Heart right ventricle (tissue), 16 donors: ENCODE results near the gene ENTPD6. TPM values are rescaled to one million over a fixed set of nuclear protein-coding genes. Genes with fewer than 3 reads are reported as not detected.

Experiments
- ATAC-seq, 8 donors: fragments of 200-7000 bp; cut with Tn5 transposase; one replicate each; pipeline ENCODE4 v1.9.1; 2020; ENCODE audit warnings: mild to moderate bottlenecking in 8 of 8, moderate library complexity in 8 of 8, moderate number of reproducible peaks in 1 of 8
- DNase-seq, 2 donors: peaks; one replicate each; pipeline ENCODE4 v3.0.0-alpha.2; 2020
- H3K27ac ChIP-seq, 10 donors: fragments of 200-600 bp; sonication (generic) in 2 of 10; one replicate each; pipeline versions ENCODE4 v1.5.0 to v1.8.0; 2020 to 2022; ENCODE audit warnings: mild to moderate bottlenecking in 3 of 10
- H3K27me3 ChIP-seq, 7 donors: fragments of 200-600 bp; one replicate each; pipeline ENCODE4 v1.8.0; 2021 to 2022; ENCODE audit warnings: mild to moderate bottlenecking in 2 of 7
- H3K36me3 ChIP-seq, 9 donors: fragments of 200-600 bp; sonication (generic) in 1 of 9; one replicate each; pipeline versions ENCODE4 v1.5.0 to v1.8.0; 2020 to 2022; ENCODE audit warnings: mild to moderate bottlenecking in 2 of 9
- H3K4me1 ChIP-seq, 9 donors: fragments of 200-600 bp; sonication (generic) in 1 of 9; one replicate each; pipeline versions ENCODE4 v1.5.0 to v1.8.0; 2020 to 2022; ENCODE audit warnings: mild to moderate bottlenecking in 4 of 9
- H3K4me3 ChIP-seq, 10 donors: fragments of 200-600 bp; sonication (generic) in 2 of 10; one replicate each; pipeline versions ENCODE4 v1.5.0 to v1.8.0; 2020 to 2022; ENCODE audit warnings: mild to moderate bottlenecking in 7 of 10, moderate library complexity in 2 of 10
- H3K9me3 ChIP-seq, 11 donors: fragments of 200-600 bp in 10 of 11; sonication (generic) in 2 of 11; one replicate each; pipeline versions ENCODE4 v1.5.0 to v1.8.0; 2013 to 2022; ENCODE audit warnings: mild to moderate bottlenecking in 2 of 11, control low read depth in 1 of 11, moderate library complexity in 1 of 11
- CTCF ChIP-seq, 9 donors: fragments of 200-600 bp; sonication (generic) in 2 of 9; IDR thresholded peaks; one replicate each; pipeline versions ENCODE4 v1.5.0 to v1.8.0; 2021 to 2022; ENCODE audit warnings: antibody characterized with exemption in 9 of 9, mild to moderate bottlenecking in 5 of 9, moderate library complexity in 1 of 9
- WGBS, 2 donors: extraction: QIAGEN DNeasy Blood & Tissue Kit; methylation state at CpG; one replicate each; pipeline ENCODE4 v1.1.7; 2013; ENCODE audit warnings: inconsistent platforms in 1 of 2; 5-methylcytosine and 5-hydroxymethylcytosine counted together
- intact Hi-C, 10 donors: fragments of 100-400 bp; cut with DNase I; formaldehyde crosslinking; loops; one replicate each; pipeline versions ENCODE4 v1.11.1 to v1.14.2; 2022
- polyA plus RNA-seq, 2 donors: library from polyadenylated mRNA; stranded (reverse); fragments of 200-250 nt; gene quantifications; one replicate each; pipeline ENCODE4 v1.2.3, GENCODE V29; 2013
- total RNA-seq, 10 donors: library from RNA; stranded (reverse); fragmentation: NEBNext Ultra II Directional in 3 of 10; extraction: Animal tissue kit (Norgen Biotek cat#: 25700) in 3 of 10; gene quantifications; one replicate each; pipeline versions ENCODE4 v1.2.1 to v1.2.4, GENCODE V29; 2021 to 2023
- donor health status: Arrhythmogenic right ventricular cardiomyopathy.
- donor health status: ischemic (EF 13 %, LVEDD 7.1; RV severe dilation, severe dysfunction).
- donor health status: healthy with polysubstance abuse.
- donor health status: DM: no; HTN: yes; CAD: no.
- donor health status: DM: no; HTN: no; CAD: no.
- donor health status: ischemic (EF 25% LVEDD 6.9; RV normal size, moderate dysfunction).
- donor health status: ischemic (EF 25% LVEDD 5.7; RV mildly dilated, moderate dysfunction).
- donor health status: healthy.
- donor health status: DM: yes; HTN: yes; CAD: no.
- donor health status: Ischemic cardiomyopathy.
- donor health status: ischemic (EF 35%, LVEDD 5.7; RV mildly dilated, moderate dysfunction).
- donor health status: nonischemic (EF 11% LVEDD 7.7; RV severe dilation, severe dysfunction).
- donor health status: DM: yes; HTN: yes; CAD: no.
- donor health status: PGD.
- donor health status: ischemic (EF 29% LVEDD 5.4; RV normal size, mild dysfunction).
- donor health status: nonischemic (EF 23%, LVEDD 6.1; RV moderate dilation, normal function).

Gene ENTPD6
- total and polyA plus RNA-seq, 12 donors, result 54.6 to 167 (median 84.8) TPM

GRCh38 chr20:25215521-25215920 lies 20.0 kb downstream of the ENTPD6 start:
- intact Hi-C loops, result no loop called here
- no peak for TF ChIP-seq CTCF (IDR thresholded peaks at IDR 0.05)
- DNase-seq (no peak), ATAC-seq (no peak)
- peaks cover 5 to 50% (median 21%) of the 10 kb centered on the region in 9 donors for H3K4me1 ChIP-seq
- H3K27ac ChIP-seq, result peak overlapping the region in 3 of 10 donors; percentile 11 to 86 (median 68)
- H3K27me3 ChIP-seq, result no peaks in the 10 kb centered on the region
- 89 to 97% methylated on average over 10 of the region's 10 CpGs for WGBS, 2 donors
- no peak overlapping the region for H3K4me3 ChIP-seq
- no peaks in the 10 kb centered on the region for H3K9me3 ChIP-seq
- peaks cover 0 to 99% (median 64%) of the 10 kb centered on the region in 9 donors for H3K36me3 ChIP-seq

- H3K36me3 ChIP-seq, result peaks cover 0 to 97% (median 56%) of the 10 kb centered on the region in 9 donors
Measured at GRCh38 chr20:25216199-25216945, 20.9 kb downstream of the ENTPD6 start.

GRCh38 chr20:25217161-25218108 lies 21.9 kb downstream of the ENTPD6 start:
- Histone ChIP-seq H3K9me3 (no peaks in the 10 kb centered on the region), H3K27ac (peak overlapping the region in 8 of 10 donors; percentile 13 to 86 (median 69)), H3K36me3 (peaks cover 0 to 94% (median 55%) of the 10 kb centered on the region in 9 donors), H3K4me1 (peaks cover 16 to 63% (median 40%) of the 10 kb centered on the region in 9 donors), H3K27me3 (no peaks in the 10 kb centered on the region), H3K4me3 (peak overlapping the region in 2 of 10 donors; percentile 10 to 29)
- intact Hi-C loops, result no loop called here
- WGBS, 2 donors, result 89 to 91% methylated on average over 21 of the region's 21 CpGs
- no peak for DNase-seq
- ATAC-seq, result no peak
- TF ChIP-seq CTCF (IDR thresholded peaks at IDR 0.05), result no peak

More at GRCh38 chr20:25216199-25216945, 20.9 kb downstream of the ENTPD6 start:
- Histone ChIP-seq H3K4me3 (peak overlapping the region in 3 of 10 donors; percentile 9 to 29 (median 10)), H3K27me3 (no peaks in the 10 kb centered on the region), H3K4me1 (peaks cover 11 to 58% (median 30%) of the 10 kb centered on the region in 9 donors), H3K9me3 (no peaks in the 10 kb centered on the region), H3K27ac (peak overlapping the region; percentile 13 to 86 (median 69))
- peak; percentile 57 to 62 for DNase-seq
- TF ChIP-seq CTCF (IDR thresholded peaks at IDR 0.05), result no peak
- WGBS, 2 donors, result 75 to 81% methylated on average over 16 of the region's 16 CpGs
- intact Hi-C loops, result no loop called here
- peak; percentile 30 to 79 (median 76) for ATAC-seq

- H3K4me3 ChIP-seq, result no peak overlapping the region
- H3K9me3 ChIP-seq, result no peaks in the 10 kb centered on the region
- WGBS, 2 donors, result 79 to 86% methylated on average over 8 of the region's 8 CpGs
- H3K27me3 ChIP-seq, result no peaks in the 10 kb centered on the region
- no peak for ATAC-seq
- no peak for DNase-seq
- peaks cover 18 to 69% (median 45%) of the 10 kb centered on the region in 9 donors for H3K4me1 ChIP-seq
- TF ChIP-seq CTCF (IDR thresholded peaks at IDR 0.05), result no peak
- H3K36me3 ChIP-seq, result peaks cover 0 to 92% (median 53%) of the 10 kb centered on the region in 9 donors
- intact Hi-C loops, result no loop called here
- H3K27ac ChIP-seq, result peak overlapping the region in 3 of 10 donors; percentile 23 to 94 (median 23)
Measured at GRCh38 chr20:25218109-25218486, 22.6 kb downstream of the ENTPD6 start.
